CD8-positive, alpha-beta memory T cell (primary cell): ENCODE measurements around the gene ITGB3. TPM values are rescaled to one million over a fixed set of nuclear protein-coding genes. Genes with fewer than 3 reads are reported as not detected.

ENCODE experiments used
- CTCF ChIA-PET: fragments of 350-600 bp; sonication (Branson Sonifier 250); formaldehyde crosslinking; loops from one replicate; lab custom pipeline; 2021; ENCODE audit warnings: antibody characterized with exemption; lab: Charles Lee
- POLR2A ChIA-PET: fragments of 350-600 bp; sonication (Branson Sonifier 250); formaldehyde crosslinking; loops from one replicate; lab custom pipeline; 2021; ENCODE audit warnings: antibody characterized with exemption; lab: Charles Lee
- DNase-seq, 5 donors: peaks; one replicate each; pipeline versions ENCODE4 v3.0.0 to v3.0.0-alpha.2; 2020 to 2022; ENCODE audit warnings: mixed read lengths in 1 of 5
- H3K27ac ChIP-seq: one replicate; pipeline ENCODE4 v1.7.0; 2013; ENCODE audit warnings: low read depth, mild to moderate bottlenecking, low read length, moderate library complexity
- H3K27me3 ChIP-seq: 2 replicates; pipeline ENCODE4 v1.7.0; 2013; ENCODE audit warnings: low read length, mild to moderate bottlenecking; ENCODE audit not compliant: insufficient read depth, poor library complexity, severe bottlenecking
- H3K36me3 ChIP-seq: 2 replicates; pipeline ENCODE4 v1.7.0; 2013; ENCODE audit warnings: mild to moderate bottlenecking, low read length, moderate library complexity; ENCODE audit not compliant: insufficient read depth
- H3K4me1 ChIP-seq: 2 replicates; pipeline ENCODE4 v1.7.0; 2013; ENCODE audit warnings: mild to moderate bottlenecking, low read length, moderate library complexity; ENCODE audit not compliant: insufficient read depth
- H3K4me3 ChIP-seq: 2 replicates; pipeline ENCODE4 v1.7.0; 2013; ENCODE audit warnings: mild to moderate bottlenecking, low read length
- H3K9me3 ChIP-seq: 2 replicates; pipeline ENCODE4 v1.7.0; 2013; ENCODE audit warnings: mild to moderate bottlenecking, low read length
- H3K27ac Mint-ChIP-seq, 8 donors: one replicate each; pipeline ENCODE4 v1.8.0; 2020 to 2021; ENCODE audit warnings: mixed read lengths in 8 of 8, mild to moderate bottlenecking in 6 of 8, inconsistent platforms in 3 of 8, moderate library complexity in 3 of 8
- H3K27me3 Mint-ChIP-seq, 2 donors: one replicate each; pipeline ENCODE4 v1.8.0; 2020 to 2021; ENCODE audit warnings: mixed read lengths in 2 of 2, mild to moderate bottlenecking in 1 of 2, moderate library complexity in 1 of 2
- H3K36me3 Mint-ChIP-seq, 3 donors: one replicate each; pipeline ENCODE4 v1.8.0; 2020 to 2021; ENCODE audit warnings: mixed read lengths in 3 of 3, inconsistent platforms in 1 of 3, mild to moderate bottlenecking in 1 of 3
- H3K4me1 Mint-ChIP-seq, 3 donors: one replicate each; pipeline ENCODE4 v1.8.0; 2020 to 2021; ENCODE audit warnings: mixed read lengths in 3 of 3, inconsistent platforms in 1 of 3, mild to moderate bottlenecking in 1 of 3
- H3K4me3 Mint-ChIP-seq, 7 donors: one replicate each; pipeline ENCODE4 v1.8.0; 2020 to 2021; ENCODE audit warnings: mixed read lengths in 7 of 7, mild to moderate bottlenecking in 6 of 7, moderate library complexity in 4 of 7, inconsistent platforms in 2 of 7
- H3K9me3 Mint-ChIP-seq, 5 donors: one replicate each; pipeline ENCODE4 v1.8.0; 2020 to 2022; ENCODE audit warnings: mixed read lengths in 5 of 5, mild to moderate bottlenecking in 3 of 5, moderate library complexity in 2 of 5, inconsistent platforms in 1 of 5
- polyA plus RNA-seq: library from polyadenylated mRNA; unstranded; fragments of 300-500 nt; fragmentation: Illumina TruSeq; gene quantifications from one replicate; pipeline ENCODE4 v1.2.3, GENCODE V29; 2021
- total RNA-seq, 2 experiments: library from RNA; stranded (reverse); gene quantifications; one replicate each; pipeline ENCODE4 v1.2.3, GENCODE V29; 2021

ITGB3 gene
- total and polyA plus RNA-seq, 3 experiments from 2014 or later: 0.07 to 0.13 TPM; not detected in 1

DNA sequence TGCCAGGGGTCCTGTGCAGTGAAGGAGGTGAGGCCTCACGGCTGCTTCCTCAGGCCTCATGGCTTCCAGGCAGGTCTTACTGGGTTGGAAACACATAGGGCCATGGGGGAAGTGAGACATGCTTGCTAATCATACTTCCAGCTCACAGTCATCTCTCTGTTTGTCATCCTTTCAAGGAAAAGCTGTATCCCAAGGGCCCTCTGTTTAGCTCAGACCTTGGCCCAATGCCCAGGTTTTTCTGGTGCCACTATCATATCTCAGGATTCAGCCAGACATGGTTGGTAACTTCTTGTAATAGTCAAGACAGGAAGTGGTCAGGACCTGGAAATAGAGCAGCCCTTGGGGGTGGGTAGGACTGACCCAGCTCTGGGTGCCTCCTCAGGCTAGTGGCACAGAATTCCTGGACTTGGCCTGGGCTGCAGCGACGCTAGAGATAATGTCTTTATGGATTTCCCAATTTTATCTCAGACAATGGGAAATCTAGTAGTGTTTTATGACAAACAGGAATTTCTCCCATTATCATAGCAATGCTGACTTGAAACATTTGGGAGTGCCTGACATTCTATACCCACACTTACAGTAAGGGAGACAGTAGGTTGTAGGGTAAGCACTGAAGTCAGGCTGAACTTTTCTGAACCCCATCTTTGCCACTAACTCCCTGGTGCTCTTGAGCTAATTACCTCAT lies 13.5 kb upstream of the ITGB3 start:
- Mint-ChIP-seq H3K4me3 (no peak overlapping the region), H3K36me3 (no peaks in the 10 kb centered on the region), H3K27ac (peak overlapping the region in 2 of 8 donors; percentile 8 to 52), H3K27me3 (peaks cover 8 to 10% of the 10 kb centered on the region in 2 donors), H3K4me1 (peaks cover 5 to 13% (median 5%) of the 10 kb centered on the region in 3 donors), H3K9me3 (no peaks in the 10 kb centered on the region)
- CTCF ChIA-PET: no interaction called here
- no peaks in the 10 kb centered on the region for H3K9me3 ChIP-seq
- H3K36me3 ChIP-seq: no peaks in the 10 kb centered on the region
- no peak for DNase-seq
- H3K4me1 ChIP-seq: no peaks in the 10 kb centered on the region
- H3K27me3 ChIP-seq: no peaks in the 10 kb centered on the region
- POLR2A ChIA-PET: no interaction called here
- H3K27ac ChIP-seq: no peak overlapping the region
- no peak overlapping the region for H3K4me3 ChIP-seq

GRCh38 chr17:47240806-47241205 lies 12.8 kb upstream of the ITGB3 start:
- POLR2A ChIA-PET: no interaction called here
- no peak overlapping the region for H3K4me3 ChIP-seq
- no peak overlapping the region for H3K27ac ChIP-seq
- Mint-ChIP-seq H3K27ac (peak overlapping the region in 1 of 8 donors; percentile 51), H3K27me3 (peaks cover 12 to 17% of the 10 kb centered on the region in 2 donors), H3K9me3 (no peaks in the 10 kb centered on the region), H3K4me3 (no peak overlapping the region), H3K4me1 (peaks cover 5 to 13% (median 5%) of the 10 kb centered on the region in 3 donors), H3K36me3 (no peaks in the 10 kb centered on the region)
- no peaks in the 10 kb centered on the region for H3K4me1 ChIP-seq
- CTCF ChIA-PET: no interaction called here
- H3K9me3 ChIP-seq: no peaks in the 10 kb centered on the region
- no peaks in the 10 kb centered on the region for H3K27me3 ChIP-seq
- no peaks in the 10 kb centered on the region for H3K36me3 ChIP-seq
- no peak for DNase-seq

DNA sequence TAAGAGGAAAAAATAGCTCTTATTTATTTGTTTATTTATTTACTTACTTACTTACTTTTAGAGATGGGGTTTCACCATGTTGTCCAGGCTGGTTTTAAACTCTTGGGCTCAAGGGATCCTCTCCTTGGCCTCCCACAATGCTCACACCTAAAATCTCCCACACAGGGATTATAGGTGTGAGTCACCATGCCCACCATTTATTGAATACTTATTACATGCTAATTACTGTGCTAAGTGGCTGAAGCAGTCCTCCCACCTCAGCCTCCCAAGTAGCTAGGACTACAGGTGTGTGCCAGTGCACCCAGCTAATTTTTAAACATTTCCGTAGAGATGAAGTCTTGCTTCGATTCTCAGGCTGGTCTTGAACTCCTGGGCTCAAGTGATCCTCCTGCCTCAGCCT lies 11.0 kb upstream of the ITGB3 start:
- no peaks in the 10 kb centered on the region for H3K9me3 ChIP-seq
- H3K4me3 Mint-ChIP-seq: no peak overlapping the region
- no peak overlapping the region for H3K27ac Mint-ChIP-seq
- ChIA-PET CTCF (interaction anchor here (1.0 kb wide), 1 partner anchor 10 kb away, joined by 3 read pairs; no protein-coding TSS in a partner anchor), POLR2A (no interaction called here)
- H3K36me3 Mint-ChIP-seq: no peaks in the 10 kb centered on the region
- no peaks in the 10 kb centered on the region for H3K4me1 ChIP-seq
- H3K36me3 ChIP-seq: no peaks in the 10 kb centered on the region
- H3K9me3 Mint-ChIP-seq: no peaks in the 10 kb centered on the region
- no peaks in the 10 kb centered on the region for H3K27me3 ChIP-seq
- no peak overlapping the region for H3K27ac ChIP-seq
- no peak overlapping the region for H3K4me3 ChIP-seq
- no peak for DNase-seq
- peaks cover 12 to 27% of the 10 kb centered on the region in 2 donors for H3K27me3 Mint-ChIP-seq
- H3K4me1 Mint-ChIP-seq: peaks cover 5 to 13% (median 5%) of the 10 kb centered on the region in 3 donors

- Mint-ChIP-seq H3K36me3 (no peaks in the 10 kb centered on the region), H3K4me1 (peaks cover 5 to 13% (median 5%) of the 10 kb centered on the region in 3 donors), H3K9me3 (no peaks in the 10 kb centered on the region), H3K4me3 (no peak overlapping the region), H3K27me3 (peaks cover 12 to 27% of the 10 kb centered on the region in 2 donors), H3K27ac (no peak overlapping the region)
- H3K27ac ChIP-seq: no peak overlapping the region
- H3K27me3 ChIP-seq: no peaks in the 10 kb centered on the region
- POLR2A ChIA-PET: no interaction called here
- no peaks in the 10 kb centered on the region for H3K9me3 ChIP-seq
- H3K36me3 ChIP-seq: no peaks in the 10 kb centered on the region
- no peak overlapping the region for H3K4me3 ChIP-seq
- H3K4me1 ChIP-seq: no peaks in the 10 kb centered on the region
- CTCF ChIA-PET: interaction anchor here (0.8 to 1.1 kb wide), 2 partner anchors 15 to 372 kb away, joined by 3 read pairs; no protein-coding TSS in a partner anchor
- no peak for DNase-seq
These were observed 9.7 kb upstream of the ITGB3 start for GRCh38 chr17:47243737-47244598.

- no peaks in the 10 kb centered on the region for H3K36me3 Mint-ChIP-seq
- no peaks in the 10 kb centered on the region for H3K9me3 Mint-ChIP-seq
- no peak overlapping the region for H3K27ac Mint-ChIP-seq
- H3K4me1 Mint-ChIP-seq: peaks cover under 1 to 10% (median 2%) of the 10 kb centered on the region in 3 donors
- POLR2A ChIA-PET: no interaction called here
- peaks cover 12 to 27% of the 10 kb centered on the region in 2 donors for H3K27me3 Mint-ChIP-seq
- Histone ChIP-seq H3K36me3 (no peaks in the 10 kb centered on the region), H3K4me1 (no peaks in the 10 kb centered on the region), H3K4me3 (no peak overlapping the region), H3K27me3 (no peaks in the 10 kb centered on the region), H3K9me3 (no peaks in the 10 kb centered on the region), H3K27ac (no peak overlapping the region)
- DNase-seq: no peak
- H3K4me3 Mint-ChIP-seq: no peak overlapping the region
- CTCF ChIA-PET: no interaction called here
These were observed 8.9 kb upstream of the ITGB3 start for GRCh38 chr17:47244697-47245096.

GRCh38 chr17:47246120-47246519 lies 7.5 kb upstream of the ITGB3 start:
- no peak for DNase-seq
- H3K27me3 Mint-ChIP-seq: peaks cover 12 to 32% of the 10 kb centered on the region in 2 donors
- Histone ChIP-seq H3K36me3 (no peaks in the 10 kb centered on the region), H3K9me3 (no peaks in the 10 kb centered on the region), H3K4me1 (no peaks in the 10 kb centered on the region), H3K27me3 (no peaks in the 10 kb centered on the region), H3K27ac (no peak overlapping the region), H3K4me3 (no peak overlapping the region)
- H3K9me3 Mint-ChIP-seq: no peaks in the 10 kb centered on the region
- no peaks in the 10 kb centered on the region for H3K36me3 Mint-ChIP-seq
- CTCF ChIA-PET: no interaction called here
- POLR2A ChIA-PET: no interaction called here
- no peak overlapping the region for H3K4me3 Mint-ChIP-seq
- H3K27ac Mint-ChIP-seq: no peak overlapping the region
- no peaks in the 10 kb centered on the region for H3K4me1 Mint-ChIP-seq

DNA sequence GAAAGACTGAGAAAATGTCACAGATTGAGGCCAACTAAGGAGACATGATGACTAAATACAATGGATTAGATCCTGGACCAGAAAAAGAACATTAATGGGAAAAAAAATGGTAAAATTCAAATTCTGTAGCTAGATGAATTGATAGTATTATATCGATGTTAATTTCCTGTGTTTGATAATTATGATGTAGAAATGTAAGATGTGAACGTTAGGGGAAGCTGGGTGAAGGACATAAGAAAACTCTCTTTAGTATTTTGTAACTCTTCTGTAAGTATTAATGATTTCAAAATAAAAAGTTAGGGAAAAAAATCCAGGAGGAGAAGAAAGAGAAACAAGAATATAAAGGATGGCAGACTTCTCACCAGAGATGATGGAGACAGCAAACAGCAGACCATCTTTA lies 2.8 kb upstream of the ITGB3 start:
- CTCF ChIA-PET: no interaction called here
- no peak for DNase-seq
- H3K36me3 Mint-ChIP-seq: no peaks in the 10 kb centered on the region
- peaks cover 5 to 11% (median 10%) of the 10 kb centered on the region in 3 donors for H3K4me1 Mint-ChIP-seq
- H3K4me3 Mint-ChIP-seq: no peak overlapping the region
- H3K27me3 Mint-ChIP-seq: peaks cover 14 to 43% of the 10 kb centered on the region in 2 donors
- H3K27me3 ChIP-seq: peaks cover 3% of the 10 kb centered on the region
- no peaks in the 10 kb centered on the region for H3K9me3 Mint-ChIP-seq
- H3K9me3 ChIP-seq: no peaks in the 10 kb centered on the region
- H3K36me3 ChIP-seq: no peaks in the 10 kb centered on the region
- POLR2A ChIA-PET: no interaction called here
- no peak overlapping the region for H3K4me3 ChIP-seq
- no peak overlapping the region for H3K27ac ChIP-seq
- H3K27ac Mint-ChIP-seq: no peak overlapping the region
- peaks cover 4% of the 10 kb centered on the region for H3K4me1 ChIP-seq

- Histone ChIP-seq H3K36me3 (no peaks in the 10 kb centered on the region), H3K4me3 (no peak overlapping the region), H3K27me3 (peaks cover 3% of the 10 kb centered on the region), H3K4me1 (peaks cover 4% of the 10 kb centered on the region), H3K9me3 (no peaks in the 10 kb centered on the region), H3K27ac (no peak overlapping the region)
- Mint-ChIP-seq H3K4me1 (peaks cover 5 to 11% (median 11%) of the 10 kb centered on the region in 3 donors), H3K27ac (no peak overlapping the region), H3K4me3 (peak overlapping the region in 2 of 7 donors; percentile 27 to 62), H3K27me3 (peaks cover 18 to 43% of the 10 kb centered on the region in 2 donors), H3K36me3 (no peaks in the 10 kb centered on the region), H3K9me3 (no peaks in the 10 kb centered on the region)
- ChIA-PET POLR2A (no interaction called here), CTCF (no interaction called here)
- no peak for DNase-seq
These were observed 2.1 kb upstream of the ITGB3 start for GRCh38 chr17:47251421-47251940.
